Measurements from ENCODE around the gene VPS13C.

Gene VPS13C

GRCh38 chr15:61828008-61828407, 232.2 kb downstream of the VPS13C start:
- no peak overlapping the region for H3K27ac ChIP-seq
- no peak for TF ChIP-seq CTCF (IDR thresholded peaks at IDR 0.05)
- H3K4me3 ChIP-seq = no peak overlapping the region
- DNase-seq (ENCODE audit: low spot score) = no peak

GRCh38 chr15:61827131-61827530, 233.1 kb downstream of the VPS13C start:
- Histone ChIP-seq H3K4me3 (no peak overlapping the region), H3K27ac (no peak overlapping the region)
- no peak for DNase-seq (ENCODE audit: low spot score)
- TF ChIP-seq CTCF (IDR thresholded peaks at IDR 0.05) = no peak

DNA sequence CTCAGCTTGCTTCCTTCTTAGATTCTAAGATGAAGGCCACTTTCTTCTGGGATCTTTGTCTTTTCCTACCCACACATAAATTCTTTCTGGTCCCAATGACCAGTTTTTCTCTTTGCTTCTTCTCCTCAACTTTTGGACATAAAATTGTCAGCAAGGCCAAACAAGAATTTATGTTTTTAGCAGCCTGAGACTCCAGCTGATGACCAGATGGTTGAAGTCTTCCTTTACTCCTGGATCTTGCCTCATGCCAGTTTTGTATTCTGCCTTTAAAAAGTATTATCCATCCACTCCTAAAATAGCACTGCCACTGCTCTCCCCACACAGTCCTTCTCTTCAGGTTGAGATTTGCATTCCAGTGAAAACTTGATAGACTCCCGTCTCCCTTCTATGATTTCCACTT, 236.0 kb downstream of the VPS13C start:
- Histone ChIP-seq H3K4me3 (no peak overlapping the region), H3K27ac (no peak overlapping the region)
- DNase-seq (ENCODE audit: low spot score) = no peak
- TF ChIP-seq CTCF (IDR thresholded peaks at IDR 0.05) = no peak

DNA sequence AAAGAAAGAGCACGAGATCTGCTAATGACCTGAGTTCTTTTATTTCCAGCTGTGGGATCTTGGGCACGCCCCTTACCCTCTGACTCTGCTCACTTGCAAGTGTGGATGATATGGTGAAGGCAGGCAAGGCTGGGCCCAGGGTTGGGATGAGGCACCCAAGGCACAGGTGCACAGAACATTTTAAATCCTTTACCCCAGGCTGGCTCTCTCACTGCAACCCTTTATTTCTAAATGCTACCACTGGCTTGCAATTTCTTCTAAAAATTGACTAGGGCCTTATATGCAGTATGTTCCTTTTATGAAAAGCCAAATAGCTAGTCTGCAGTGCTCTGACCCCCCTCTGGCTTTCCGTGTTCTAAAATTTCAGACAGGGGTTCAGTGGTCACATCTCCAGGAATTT, 237.7 kb downstream of the VPS13C start:
- no peak overlapping the region for H3K27ac ChIP-seq
- TF ChIP-seq CTCF (IDR thresholded peaks at IDR 0.05) = no peak
- no peak overlapping the region for H3K4me3 ChIP-seq
- no peak for DNase-seq (ENCODE audit: low spot score)

GRCh38 chr15:61820951-61821350, 239.3 kb downstream of the VPS13C start:
- Histone ChIP-seq H3K4me3 (no peak overlapping the region), H3K27ac (no peak overlapping the region)
- DNase-seq (ENCODE audit: low spot score) = no peak
- TF ChIP-seq CTCF (IDR thresholded peaks at IDR 0.05) = no peak

DNA sequence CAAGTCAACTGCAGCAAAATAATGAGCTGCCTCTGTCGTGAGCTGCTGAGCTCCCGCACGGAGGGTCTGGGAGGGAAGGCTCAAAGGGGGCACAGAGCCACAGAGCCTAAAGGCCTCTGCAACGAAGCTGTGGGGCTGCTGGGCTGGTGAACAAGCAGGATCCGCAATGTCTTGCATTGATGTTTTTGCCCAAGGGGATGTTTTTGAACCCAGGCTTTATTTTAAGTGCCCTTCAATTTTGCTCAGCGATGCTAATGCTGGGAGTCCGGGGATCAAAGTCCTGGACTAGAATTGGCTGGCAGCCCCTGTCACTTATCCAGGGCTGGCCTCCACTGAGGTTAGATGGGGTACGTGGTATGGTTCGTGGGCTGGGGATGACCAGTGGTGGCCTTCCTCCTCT, 240.0 kb downstream of the VPS13C start:
- Histone ChIP-seq H3K27ac (no peak overlapping the region), H3K4me3 (no peak overlapping the region)
- no peak for DNase-seq (ENCODE audit: low spot score)
- TF ChIP-seq CTCF (IDR thresholded peaks at IDR 0.05) = no peak

- H3K4me3 ChIP-seq = no peak overlapping the region
- no peak for DNase-seq (ENCODE audit: low spot score)
- no peak for TF ChIP-seq CTCF (IDR thresholded peaks at IDR 0.05)
- no peak overlapping the region for H3K27ac ChIP-seq
These were observed 240.9 kb downstream of the VPS13C start for GRCh38 chr15:61819386-61819785.
